GM19397 (cell line): Measurements from ENCODE around the gene SLC35E1.

Source experiments
- ATAC-seq: cut with Tn5 transposase; IDR thresholded peaks from one replicate; pipeline ENCODE4 v1.9.1; 2021; ENCODE audit warnings: mild to moderate bottlenecking, moderate library complexity; ENCODE audit not compliant: unreplicated experiment

SLC35E1 gene

GRCh38 chr19:16572332-16573211, at the start of gene SLC35E1:
Gene SLC35E1 (minus strand): TSS chr19:16572415. CDS start chr19:16572364, 51 bp downstream.
- ATAC-seq = peak; percentile 84

- ATAC-seq = no peak
These were observed 49.1 kb upstream of the SLC35E1 start for GRCh38 chr19:16621165-16621800.

GRCh38 chr19:16620584-16620983, 48.4 kb upstream of the SLC35E1 start:
- ATAC-seq = no peak

- ATAC-seq = no peak
These were observed 47.8 kb upstream of the SLC35E1 start for GRCh38 chr19:16620018-16620417.

GRCh38 chr19:16619457-16619856, 47.2 kb upstream of the SLC35E1 start:
- no peak for ATAC-seq

GRCh38 chr19:16618248-16618647, 46.0 kb upstream of the SLC35E1 start:
- ATAC-seq = no peak

- ATAC-seq = no peak
These were observed 43.6 kb upstream of the SLC35E1 start for GRCh38 chr19:16615808-16616207.

- ATAC-seq = no peak
These were observed 42.7 kb upstream of the SLC35E1 start for GRCh38 chr19:16614941-16615340.

GRCh38 chr19:16613841-16614240, 41.6 kb upstream of the SLC35E1 start:
- ATAC-seq = no peak

- ATAC-seq = no peak
These were observed 40.4 kb upstream of the SLC35E1 start for GRCh38 chr19:16612636-16613035.

GRCh38 chr19:16611121-16611520, 38.9 kb upstream of the SLC35E1 start:
- ATAC-seq = no peak

GRCh38 chr19:16609511-16610200, 37.4 kb upstream of the SLC35E1 start:
- ATAC-seq = no peak

- ATAC-seq = no peak
These were observed 36.1 kb upstream of the SLC35E1 start for GRCh38 chr19:16608290-16608739.

- no peak for ATAC-seq
These were observed 35.6 kb upstream of the SLC35E1 start for GRCh38 chr19:16607819-16608218.

GRCh38 chr19:16605553-16605994, 33.4 kb upstream of the SLC35E1 start:
- no peak for ATAC-seq

GRCh38 chr19:16605115-16605514, 32.9 kb upstream of the SLC35E1 start:
- ATAC-seq = no peak

- no peak for ATAC-seq
These were observed 32.4 kb upstream of the SLC35E1 start for GRCh38 chr19:16604615-16605014.

GRCh38 chr19:16603090-16603489, 30.9 kb upstream of the SLC35E1 start:
- no peak for ATAC-seq

GRCh38 chr19:16601378-16602052, 29.3 kb upstream of the SLC35E1 start:
- no peak for ATAC-seq

GRCh38 chr19:16600824-16601223, 28.6 kb upstream of the SLC35E1 start:
- ATAC-seq = no peak
